PFSK-1 (cell line): ENCODE data around the gene TMEM14C.

Experiments used
- POLR2AphosphoS5 ChIP-seq: IDR thresholded peaks from 2 replicates; pipeline ENCODE4 v1.6.1; 2012; ENCODE audit warnings: low read depth, mild to moderate bottlenecking, control low read depth, low read length, moderate library complexity
- TAF1 ChIP-seq: IDR thresholded peaks from 2 replicates; pipeline ENCODE4 v1.6.1; 2012; ENCODE audit warnings: low read length, control low read depth, borderline replicate concordance; ENCODE audit not compliant: insufficient read depth
- TF ChIP-seq, protein P1 (sequence below), 2 experiments: IDR thresholded peaks; 2 replicates each; pipeline versions ENCODE4 v1.6.1 to v1.8.0; 2011 to 2012; ENCODE audit warnings: low read depth in 2 of 2, low read length in 2 of 2, control low read depth in 1 of 2, inconsistent platforms in 1 of 2, mild to moderate bottlenecking in 1 of 2, moderate library complexity in 1 of 2; ENCODE audit not compliant: insufficient read depth in 1 of 2

GRCh38 chr6:10690651-10691445 is 32.0 kb upstream of the TMEM14C start:
- no peak for TF ChIP-seq POLR2AphosphoS5
- TF ChIP-seq, protein P1, sequence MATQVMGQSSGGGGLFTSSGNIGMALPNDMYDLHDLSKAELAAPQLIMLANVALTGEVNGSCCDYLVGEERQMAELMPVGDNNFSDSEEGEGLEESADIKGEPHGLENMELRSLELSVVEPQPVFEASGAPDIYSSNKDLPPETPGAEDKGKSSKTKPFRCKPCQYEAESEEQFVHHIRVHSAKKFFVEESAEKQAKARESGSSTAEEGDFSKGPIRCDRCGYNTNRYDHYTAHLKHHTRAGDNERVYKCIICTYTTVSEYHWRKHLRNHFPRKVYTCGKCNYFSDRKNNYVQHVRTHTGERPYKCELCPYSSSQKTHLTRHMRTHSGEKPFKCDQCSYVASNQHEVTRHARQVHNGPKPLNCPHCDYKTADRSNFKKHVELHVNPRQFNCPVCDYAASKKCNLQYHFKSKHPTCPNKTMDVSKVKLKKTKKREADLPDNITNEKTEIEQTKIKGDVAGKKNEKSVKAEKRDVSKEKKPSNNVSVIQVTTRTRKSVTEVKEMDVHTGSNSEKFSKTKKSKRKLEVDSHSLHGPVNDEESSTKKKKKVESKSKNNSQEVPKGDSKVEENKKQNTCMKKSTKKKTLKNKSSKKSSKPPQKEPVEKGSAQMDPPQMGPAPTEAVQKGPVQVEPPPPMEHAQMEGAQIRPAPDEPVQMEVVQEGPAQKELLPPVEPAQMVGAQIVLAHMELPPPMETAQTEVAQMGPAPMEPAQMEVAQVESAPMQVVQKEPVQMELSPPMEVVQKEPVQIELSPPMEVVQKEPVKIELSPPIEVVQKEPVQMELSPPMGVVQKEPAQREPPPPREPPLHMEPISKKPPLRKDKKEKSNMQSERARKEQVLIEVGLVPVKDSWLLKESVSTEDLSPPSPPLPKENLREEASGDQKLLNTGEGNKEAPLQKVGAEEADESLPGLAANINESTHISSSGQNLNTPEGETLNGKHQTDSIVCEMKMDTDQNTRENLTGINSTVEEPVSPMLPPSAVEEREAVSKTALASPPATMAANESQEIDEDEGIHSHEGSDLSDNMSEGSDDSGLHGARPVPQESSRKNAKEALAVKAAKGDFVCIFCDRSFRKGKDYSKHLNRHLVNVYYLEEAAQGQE (IDR thresholded peaks at IDR 0.05; ENCODE audit: insufficient read depth in 1 of 2, low read depth in 2 of 2, low read length in 2 of 2), result no peak
- no peak for TF ChIP-seq TAF1
